ENCODE data around the gene SOCS1.

GRCh38 chr16:11245988-11246387 is 10.0 kb downstream of the SOCS1 start:
- TF ChIP-seq POLR2AphosphoS5 (IDR thresholded peaks at IDR 0.05; ENCODE audit: low read depth) (no peak), EZH2phosphoT487 (IDR thresholded peaks at IDR 0.05; ENCODE audit: unreplicated experiment) (no peak)
